B cell (primary cell): ENCODE measurements around the gene CMTM8. TPM values are rescaled to one million over a fixed set of nuclear protein-coding genes. Genes with fewer than 3 reads are reported as not detected.

Source experiments
- ATAC-seq: fragments of 200-7000 bp; cut with Tn5 transposase; one replicate; pipeline ENCODE4 v1.10.0; 2021; ENCODE audit warnings: low read depth, mild to moderate bottlenecking, moderate number of reproducible peaks, moderate library complexity
- CTCF ChIA-PET: fragments of 350-600 bp; sonication (Branson Sonifier 250); formaldehyde crosslinking; loops from one replicate; lab custom pipeline; 2021; ENCODE audit warnings: antibody characterized with exemption, inconsistent platforms; lab: Charles Lee
- POLR2A ChIA-PET: fragments of 350-600 bp; sonication (Branson Sonifier 250); formaldehyde crosslinking; loops from one replicate; lab custom pipeline; 2021; ENCODE audit warnings: antibody characterized with exemption; lab: Charles Lee
- DNase-seq: peaks from one replicate; pipeline ENCODE4 v3.0.0; 2013
- H2AFZ ChIP-seq: 2 replicates; pipeline ENCODE4 v1.6.1; 2012; ENCODE audit warnings: mild to moderate bottlenecking, low read depth, low read length; ENCODE audit not compliant: insufficient read depth, poor library complexity, severe bottlenecking
- H3K27ac ChIP-seq, 2 donors: 1 replicate in 1 of 2; 2 replicates in 1 of 2; pipeline ENCODE4 v1.5.1; 2012 to 2013; ENCODE audit warnings: low read length in 2 of 2, mild to moderate bottlenecking in 2 of 2, moderate library complexity in 1 of 2
- H3K27me3 ChIP-seq, 4 experiments: fragments of 200-600 bp in 1 of 4; sonication (generic) in 1 of 4; replicated peaks in 1 of 4; 1 replicate in 2 of 4; 2 replicates in 2 of 4; pipeline versions ENCODE4 v1.6.1 to v1.7.0; 2013 to 2016; ENCODE audit warnings: low read length in 3 of 4, mild to moderate bottlenecking in 2 of 4, mixed read lengths in 1 of 4, moderate library complexity in 1 of 4; ENCODE audit not compliant: insufficient read depth in 4 of 4, control insufficient read depth in 3 of 4; ENCODE audit errors: control extremely low read depth in 1 of 4
- H3K36me3 ChIP-seq, 2 experiments: replicated peaks in 1 of 2; 1 replicate in 1 of 2; 2 replicates in 1 of 2; pipeline versions ENCODE4 v1.6.1 to v1.7.1; 2013; ENCODE audit warnings: low read length in 1 of 2; ENCODE audit not compliant: insufficient read depth in 2 of 2, control insufficient read depth in 1 of 2; ENCODE audit errors: control extremely low read depth in 1 of 2, extremely low read depth in 1 of 2
- H3K4me1 ChIP-seq, 2 donors: fragments of 200-600 bp in 1 of 2; sonication (generic) in 1 of 2; 1 replicate in 1 of 2; 2 replicates in 1 of 2; pipeline versions ENCODE4 v1.5.1 to v1.6.1; 2013 to 2017; ENCODE audit warnings: low read length in 2 of 2; ENCODE audit not compliant: control insufficient read depth in 2 of 2, insufficient read depth in 2 of 2
- H3K4me2 ChIP-seq: replicated peaks from 2 replicates; pipeline ENCODE3; 2012; ENCODE audit warnings: mild to moderate bottlenecking, low read depth, low read length; ENCODE audit not compliant: poor library complexity, severe bottlenecking
- H3K4me3 ChIP-seq, 5 experiments: fragments of 200-600 bp in 1 of 5; sonication (generic) in 1 of 5; 1 replicate in 3 of 5; 2 replicates in 2 of 5; pipeline versions ENCODE4 v1.5.1 to v1.7.0; 2011 to 2016; ENCODE audit warnings: low read length in 4 of 5, mild to moderate bottlenecking in 4 of 5, low read depth in 2 of 5, control low read depth in 1 of 5, moderate library complexity in 1 of 5; ENCODE audit not compliant: insufficient read depth in 1 of 5; ENCODE audit errors: control extremely low read depth in 1 of 5, extremely low read depth in 1 of 5
- H3K79me2 ChIP-seq: fragments of 200-600 bp; sonication (generic); one replicate; pipeline ENCODE4 v1.6.0; 2016; ENCODE audit warnings: low read length; ENCODE audit not compliant: control insufficient read depth, insufficient read depth
- H3K9ac ChIP-seq: fragments of 200-600 bp; sonication (generic); 2 replicates; pipeline ENCODE4 v1.6.1; 2017; ENCODE audit warnings: mild to moderate bottlenecking, low read length, moderate library complexity
- H3K9me3 ChIP-seq, 3 donors: one replicate each; pipeline versions ENCODE4 v1.6.1 to v1.7.1; 2013; ENCODE audit warnings: low read length in 2 of 3; ENCODE audit not compliant: control insufficient read depth in 2 of 3, insufficient read depth in 1 of 3; ENCODE audit errors: control extremely low read depth in 1 of 3
- H4K20me1 ChIP-seq: 2 replicates; pipeline ENCODE4 v1.6.0; 2012; ENCODE audit warnings: mild to moderate bottlenecking, low read length; ENCODE audit not compliant: insufficient read depth, control insufficient read depth, poor library complexity, severe bottlenecking
- H3K27ac Mint-ChIP-seq: one replicate; pipeline ENCODE4 v1.8.0; 2021; ENCODE audit warnings: mixed read lengths
- H3K27me3 Mint-ChIP-seq: one replicate; pipeline ENCODE4 v1.8.0; 2021; ENCODE audit warnings: mixed read lengths
- H3K4me1 Mint-ChIP-seq: one replicate; pipeline ENCODE4 v1.8.0; 2021; ENCODE audit warnings: mixed read lengths
- H3K4me3 Mint-ChIP-seq: one replicate; pipeline ENCODE4 v1.8.0; 2021; ENCODE audit warnings: mixed read lengths
- H3K9me3 Mint-ChIP-seq: one replicate; pipeline ENCODE4 v1.8.0; 2022; ENCODE audit warnings: mixed read lengths; ENCODE audit not compliant: insufficient read depth
- EZH2 ChIP-seq: IDR thresholded peaks from 2 replicates; pipeline ENCODE4 v1.6.1; 2012; ENCODE audit warnings: borderline replicate concordance, low read depth, mild to moderate bottlenecking, moderate library complexity, low read length; ENCODE audit not compliant: insufficient read depth, poor library complexity, severe bottlenecking
- WGBS: methylation state at CpG from one replicate; pipeline ENCODE4 v1.1.5; 2013; ENCODE audit warnings: missing lambda C conversion rate; ENCODE audit not compliant: insufficient coverage; 5-methylcytosine and 5-hydroxymethylcytosine counted together
- intact Hi-C: fragments of 100-400 bp; cut with micrococcal nuclease; formaldehyde crosslinking; loops from one replicate; pipeline ENCODE4 v1.10.0; 2022
- polyA plus RNA-seq: library from polyadenylated mRNA; depleted of rRNA; stranded (reverse); fragments of >200 nt; gene quantifications from 2 replicates; pipeline ENCODE4 v1.2.3, GENCODE V29; 2012
- total RNA-seq, 2 donors: library from RNA; stranded (reverse); fragments of 120-200 nt in 1 of 2; gene quantifications; 1 replicate in 1 of 2; 2 replicates in 1 of 2; pipeline versions ENCODE4 v1.2.3 to v1.2.4, GENCODE V29; 2013 to 2022
- TF ChIP-seq, protein P1 (sequence below): fragments of 200-600 bp; IDR thresholded peaks from one replicate; pipeline ENCODE4 v1.8.0; 2022; ENCODE audit warnings: antibody characterized with exemption, mild to moderate bottlenecking

The CMTM8 gene
- total and polyA plus RNA-seq, 2 donors (not counting 1 experiment from before 2014, with no cell fraction given), result 0.25 to 0.28 TPM

- WGBS, result 80% methylated on average over 1 of the region's 3 CpGs
- Histone ChIP-seq H3K9me3 (no peaks in the 10 kb centered on the region), H3K4me3 (no peak overlapping the region), H3K79me2 (no peaks in the 10 kb centered on the region), H3K9ac (no peak overlapping the region), H3K27ac (no peak overlapping the region), H3K4me2 (no peak overlapping the region), H3K36me3 (no peaks in the 10 kb centered on the region), H2AFZ (no peak overlapping the region), H3K27me3 (peaks cover 0 to 8% (median 3%) of the 10 kb centered on the region in 4 experiments), H4K20me1 (no peaks in the 10 kb centered on the region), H3K4me1 (no peaks in the 10 kb centered on the region)
- intact Hi-C loops, result no loop called here
- no peak overlapping the region for H3K4me3 Mint-ChIP-seq
- DNase-seq, result no peak
- no peaks in the 10 kb centered on the region for H3K9me3 Mint-ChIP-seq
- H3K27ac Mint-ChIP-seq, result no peak overlapping the region
- H3K4me1 Mint-ChIP-seq, result no peaks in the 10 kb centered on the region
- TF ChIP-seq, protein P1, sequence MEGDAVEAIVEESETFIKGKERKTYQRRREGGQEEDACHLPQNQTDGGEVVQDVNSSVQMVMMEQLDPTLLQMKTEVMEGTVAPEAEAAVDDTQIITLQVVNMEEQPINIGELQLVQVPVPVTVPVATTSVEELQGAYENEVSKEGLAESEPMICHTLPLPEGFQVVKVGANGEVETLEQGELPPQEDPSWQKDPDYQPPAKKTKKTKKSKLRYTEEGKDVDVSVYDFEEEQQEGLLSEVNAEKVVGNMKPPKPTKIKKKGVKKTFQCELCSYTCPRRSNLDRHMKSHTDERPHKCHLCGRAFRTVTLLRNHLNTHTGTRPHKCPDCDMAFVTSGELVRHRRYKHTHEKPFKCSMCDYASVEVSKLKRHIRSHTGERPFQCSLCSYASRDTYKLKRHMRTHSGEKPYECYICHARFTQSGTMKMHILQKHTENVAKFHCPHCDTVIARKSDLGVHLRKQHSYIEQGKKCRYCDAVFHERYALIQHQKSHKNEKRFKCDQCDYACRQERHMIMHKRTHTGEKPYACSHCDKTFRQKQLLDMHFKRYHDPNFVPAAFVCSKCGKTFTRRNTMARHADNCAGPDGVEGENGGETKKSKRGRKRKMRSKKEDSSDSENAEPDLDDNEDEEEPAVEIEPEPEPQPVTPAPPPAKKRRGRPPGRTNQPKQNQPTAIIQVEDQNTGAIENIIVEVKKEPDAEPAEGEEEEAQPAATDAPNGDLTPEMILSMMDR, result no peak
- TF ChIP-seq EZH2, result no peak
- peaks cover 34% of the 10 kb centered on the region for H3K27me3 Mint-ChIP-seq
- ChIA-PET POLR2A (no interaction called here), CTCF (no interaction called here)
- no peak for ATAC-seq
These were observed 39.8 kb upstream of the CMTM8 start for GRCh38 chr3:32198714-32199113.

DNA sequence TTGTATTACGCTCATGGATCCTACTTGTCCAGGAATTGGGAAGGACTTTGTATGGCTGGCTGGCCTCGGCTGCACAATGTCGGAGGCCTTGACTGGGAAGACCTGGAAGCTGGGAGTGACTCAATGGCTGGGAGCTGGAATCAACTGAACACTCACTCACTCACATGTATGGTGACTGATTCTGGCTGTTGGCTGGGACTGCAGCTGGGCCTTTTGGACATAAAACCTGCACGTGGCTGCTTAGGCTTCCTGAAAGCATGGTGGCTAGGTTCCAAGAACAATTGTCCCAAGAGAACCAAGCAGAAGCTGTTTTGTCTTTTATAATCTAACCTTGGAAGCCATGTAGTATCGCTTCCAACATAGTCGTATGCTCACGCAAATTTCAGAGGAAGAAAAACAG, 38.0 kb upstream of the CMTM8 start:
- H3K27me3 ChIP-seq, result peaks cover 0 to 10% (median 3%) of the 10 kb centered on the region in 4 experiments
- H3K27ac ChIP-seq, result no peak overlapping the region
- ATAC-seq, result no peak
- H3K4me2 ChIP-seq, result no peak overlapping the region
- no peaks in the 10 kb centered on the region for H4K20me1 ChIP-seq
- no peaks in the 10 kb centered on the region for H3K79me2 ChIP-seq
- H3K4me3 Mint-ChIP-seq, result no peak overlapping the region
- ChIA-PET CTCF (no interaction called here), POLR2A (no interaction called here)
- no peaks in the 10 kb centered on the region for H3K9me3 ChIP-seq
- no peak for DNase-seq
- TF ChIP-seq EZH2, result no peak
- TF ChIP-seq, protein P1, result no peak
- no peak overlapping the region for H3K4me3 ChIP-seq
- no peak overlapping the region for H3K9ac ChIP-seq
- no peak overlapping the region for H3K27ac Mint-ChIP-seq
- H2AFZ ChIP-seq, result no peak overlapping the region
- intact Hi-C loops, result no loop called here
- no peaks in the 10 kb centered on the region for H3K4me1 ChIP-seq
- H3K36me3 ChIP-seq, result no peaks in the 10 kb centered on the region
- no peaks in the 10 kb centered on the region for H3K9me3 Mint-ChIP-seq
- 73% methylated on average over 7 of the region's 7 CpGs for WGBS
- no peaks in the 10 kb centered on the region for H3K4me1 Mint-ChIP-seq
- peaks cover 36% of the 10 kb centered on the region for H3K27me3 Mint-ChIP-seq
